HG02571 (cell line): Measurements from ENCODE around the gene AGRN.
A peak's percentile ranks its signal among the peaks of the same experiment; 100 is the strongest.
"Not testable (repeated sequence)": the region's sequence is repeated elsewhere in the genome, so short reads cannot be mapped to it uniquely, and the experiment has no call there.

Source experiments
- ATAC-seq: cut with Tn5 transposase; IDR thresholded peaks from one replicate; pipeline ENCODE4 v1.9.1; 2021; ENCODE audit warnings: mild to moderate bottlenecking, moderate library complexity; ENCODE audit not compliant: unreplicated experiment

AGRN gene

DNA sequence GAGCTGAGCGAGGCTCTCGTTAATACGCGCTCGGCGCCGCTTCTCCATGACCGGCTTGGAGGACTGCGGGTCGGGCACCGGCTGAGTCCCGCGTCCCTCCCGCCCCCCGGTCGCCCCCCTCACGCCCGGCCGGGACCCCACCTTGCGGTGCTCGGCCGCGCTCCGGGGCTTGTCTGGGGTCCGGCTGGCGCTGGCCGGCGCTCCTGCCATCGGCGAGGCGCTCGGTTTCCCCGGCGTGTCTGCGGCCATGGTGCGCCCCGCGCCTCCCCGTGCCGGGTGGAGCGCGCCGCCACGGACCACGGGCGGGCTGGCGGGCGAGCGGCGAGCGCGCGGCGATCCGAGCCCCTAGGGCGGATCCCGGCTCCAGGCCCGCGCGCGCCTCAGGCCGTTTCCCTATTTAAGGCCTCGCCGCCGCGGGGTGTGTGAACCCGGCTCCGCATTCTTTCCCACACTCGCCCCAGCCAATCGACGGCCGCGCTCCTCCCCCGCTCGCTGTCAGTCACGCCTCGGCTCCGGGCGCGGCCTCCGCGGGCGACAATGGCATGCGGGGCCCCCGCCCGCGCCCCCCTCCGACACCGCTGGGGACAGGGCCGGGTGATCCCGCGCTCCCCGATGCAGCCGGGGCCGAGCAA is 20.1 kb upstream of the AGRN start, which contains the start of gene HES4:
HES4 (minus strand) TSS at position 373 of the 632 bp plus-strand sequence; CDS start at position 249, 124 bp downstream.
- no peak for ATAC-seq

DNA sequence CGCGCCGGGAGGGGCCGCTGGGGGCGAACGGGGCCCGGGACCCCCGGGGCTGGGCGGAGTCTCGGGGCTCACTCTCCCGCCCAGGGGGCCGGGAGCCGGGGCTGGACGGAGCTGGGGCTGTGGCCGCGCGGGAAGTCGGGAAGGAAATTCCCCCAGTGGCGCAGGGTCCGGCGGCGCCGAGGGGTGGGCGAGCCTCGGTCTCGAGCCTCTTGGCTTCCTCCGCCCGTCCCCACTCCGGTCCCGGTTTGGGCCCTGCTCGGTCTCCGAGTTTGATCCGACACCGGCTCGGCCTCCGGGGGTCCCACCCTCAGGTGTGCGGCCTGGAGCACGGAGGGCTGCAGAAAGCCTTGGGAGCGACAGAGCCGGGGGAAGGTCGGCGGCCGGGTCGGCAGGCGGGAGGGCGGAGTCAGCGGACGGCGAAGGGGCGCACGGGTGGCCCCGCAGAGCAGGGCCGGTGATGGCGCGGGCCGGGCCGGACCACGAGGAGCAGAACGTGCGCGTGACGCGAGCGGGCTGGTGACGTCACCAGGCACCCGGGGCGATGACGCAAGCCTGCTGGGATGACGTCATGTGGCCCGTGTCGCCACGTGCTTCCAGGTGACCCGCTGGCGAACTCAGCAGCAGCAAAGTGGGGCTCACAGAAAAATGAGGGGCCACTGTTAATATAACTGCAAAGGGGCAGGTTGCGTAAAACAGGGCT is 19.4 kb upstream of the AGRN start:
- ATAC-seq: no peak

DNA sequence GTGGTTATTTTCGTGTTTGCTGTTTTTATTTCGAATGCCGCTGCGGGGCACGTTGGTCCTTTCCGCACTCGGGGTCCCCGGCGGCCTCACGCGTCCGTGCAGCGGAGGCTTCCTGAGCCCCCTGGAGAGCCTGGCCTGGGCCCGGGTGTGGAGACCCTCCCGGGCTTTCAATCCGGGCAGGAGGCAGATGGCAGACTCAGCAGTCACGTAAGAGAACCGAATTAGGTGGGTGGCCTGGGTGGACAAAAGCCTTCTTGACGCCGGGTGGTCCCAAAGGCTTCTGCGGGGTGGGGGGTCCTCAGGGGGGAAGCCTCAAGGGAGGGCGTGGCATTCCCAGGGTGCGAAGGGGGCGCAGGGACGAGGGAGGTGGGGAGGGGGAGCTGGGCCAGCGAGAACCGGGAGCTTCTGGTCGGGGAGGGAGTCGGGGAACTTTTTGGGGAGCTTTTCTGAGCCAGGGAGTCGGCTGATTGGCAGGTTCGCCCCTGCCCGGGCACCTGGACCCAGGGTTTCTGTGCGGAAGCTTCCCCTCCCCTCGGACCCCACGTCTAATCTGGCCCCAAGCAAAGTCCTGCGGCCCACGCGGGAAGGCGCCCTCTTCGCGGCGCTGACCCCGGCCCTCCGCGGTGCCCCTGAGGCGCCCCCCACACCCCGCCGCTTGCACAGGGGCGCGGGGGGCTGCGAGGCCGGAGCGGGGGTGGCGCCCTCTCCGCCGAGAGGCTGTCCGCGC is 18.7 kb upstream of the AGRN start:
- no peak for ATAC-seq

DNA sequence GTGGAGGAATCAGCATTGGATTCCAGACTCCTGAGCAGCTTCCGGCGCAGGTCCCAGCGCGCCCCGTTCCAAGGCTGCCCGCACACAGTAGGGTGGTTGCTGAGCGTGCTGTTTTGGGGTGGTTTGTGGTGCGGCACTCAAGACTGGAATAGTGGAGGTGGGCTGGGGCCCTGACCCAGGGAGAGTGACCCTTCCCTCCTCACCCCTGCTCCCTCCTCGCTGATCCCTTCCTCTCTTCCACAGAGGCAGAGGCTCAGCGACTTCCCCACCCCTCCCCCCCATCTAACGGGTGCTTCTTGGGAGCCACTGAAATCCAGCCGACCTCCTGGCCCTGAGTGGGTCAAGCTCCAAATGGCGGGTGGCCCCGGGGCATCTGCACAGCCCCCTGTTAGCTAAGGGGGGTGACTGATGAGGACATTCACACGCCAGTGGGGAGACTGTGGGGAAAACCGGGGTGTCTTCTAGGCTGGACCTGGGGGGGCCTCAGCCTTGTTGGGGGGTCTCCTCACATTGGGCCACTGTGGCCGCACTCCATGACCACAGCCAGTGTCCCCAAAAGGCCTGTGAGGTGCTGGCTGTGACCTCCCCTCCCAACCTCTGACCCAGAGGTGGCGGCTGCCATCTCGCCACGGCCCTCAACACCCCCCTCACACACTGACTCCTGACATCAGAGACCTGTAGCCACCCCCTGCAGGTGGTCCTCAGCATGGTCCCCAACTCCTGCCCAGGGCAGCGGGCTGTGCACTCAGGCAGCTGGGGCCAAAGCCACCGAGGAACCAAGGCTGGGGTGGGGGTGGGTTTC is 16.1 kb upstream of the AGRN start:
- ATAC-seq: no peak

DNA sequence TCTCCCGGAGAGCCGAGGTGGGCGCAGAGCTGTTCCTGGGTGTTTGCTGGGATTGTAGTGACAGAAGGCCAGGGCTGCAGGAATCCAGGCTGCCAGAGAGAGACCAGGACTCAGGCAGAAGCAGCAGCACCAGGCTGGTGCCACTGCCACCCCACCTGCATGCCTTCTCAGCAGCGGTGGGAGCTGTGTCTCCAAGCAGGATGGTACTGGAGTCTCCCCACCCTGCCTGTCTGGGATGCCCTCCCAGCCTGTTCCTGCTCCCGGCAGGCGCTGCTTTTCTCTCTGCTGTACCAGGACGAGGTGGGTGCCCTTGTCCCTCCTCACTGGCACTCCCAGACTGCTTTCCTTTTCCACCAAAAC is 15.5 kb upstream of the AGRN start:
- no peak for ATAC-seq

DNA sequence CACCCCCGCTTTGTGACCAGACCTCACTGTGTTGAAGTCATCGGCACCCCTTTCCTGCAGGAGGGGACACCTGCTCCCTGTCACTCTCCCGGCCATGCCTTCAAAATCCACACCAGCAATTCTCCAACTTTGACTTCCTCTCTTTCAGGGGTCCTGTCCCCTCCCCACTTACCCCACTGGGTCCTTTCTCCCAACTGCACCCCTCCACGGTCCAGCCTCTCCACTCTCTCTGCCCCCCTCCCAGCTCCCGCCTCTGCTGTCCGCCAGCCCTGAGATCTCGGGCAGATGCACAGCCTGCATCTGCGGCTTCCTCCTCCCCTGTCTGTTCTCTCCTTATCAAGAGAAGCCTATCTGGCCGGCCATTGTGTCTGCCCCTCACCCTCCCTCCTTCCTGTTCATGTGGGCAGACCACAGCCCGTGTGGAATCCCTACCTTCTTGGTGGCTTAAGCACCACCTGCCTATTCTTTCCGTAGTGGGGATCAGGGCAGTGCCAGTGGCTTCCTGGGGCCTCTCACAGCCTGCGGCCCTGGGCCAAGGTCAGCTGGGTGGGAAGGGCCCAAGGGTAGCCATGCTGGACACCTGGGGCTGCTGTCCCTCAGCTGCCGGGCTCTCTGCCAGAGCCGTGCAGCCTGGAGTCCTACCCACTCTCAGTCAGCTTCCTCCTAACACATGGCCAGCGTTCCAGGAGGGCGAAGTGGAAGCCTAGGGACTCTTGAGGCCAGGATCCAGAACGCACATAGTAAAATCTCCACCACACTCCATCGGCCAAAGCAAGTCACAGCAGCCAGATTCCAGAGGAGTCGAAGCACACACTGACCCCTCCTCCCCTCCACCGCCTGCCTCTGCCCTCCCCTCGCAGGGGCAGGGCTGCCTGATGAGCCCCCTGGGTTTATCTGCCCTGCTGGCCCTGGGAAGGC is 14.9 kb upstream of the AGRN start:
- ATAC-seq: no peak

DNA sequence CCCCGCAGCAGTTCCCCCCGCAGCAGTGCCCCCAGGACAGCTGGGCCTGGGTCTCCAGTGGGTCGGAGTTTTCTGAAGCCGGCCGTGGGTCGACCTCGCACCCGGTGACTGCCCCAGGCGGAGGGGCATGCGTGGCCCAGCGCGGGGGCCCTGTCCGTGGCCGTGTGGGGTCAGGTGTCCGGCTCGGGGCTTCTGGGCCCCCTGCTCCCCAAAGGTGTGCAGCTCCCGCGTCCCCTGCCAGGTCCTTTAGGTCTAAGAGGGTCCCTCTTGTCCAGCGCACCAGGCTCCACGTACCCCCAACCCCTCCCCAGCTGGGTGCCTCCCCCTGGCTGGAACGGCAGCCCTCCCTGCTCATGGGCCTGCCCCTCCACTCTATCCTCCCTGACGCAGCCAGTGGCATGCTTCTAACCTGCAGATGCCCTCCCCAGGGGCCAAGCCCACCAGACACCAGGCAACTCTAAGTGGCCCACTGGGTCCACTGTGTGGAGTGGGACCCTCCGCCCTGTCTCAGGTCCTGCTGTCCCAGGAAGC is 14.1 kb upstream of the AGRN start:
- no peak for ATAC-seq

DNA sequence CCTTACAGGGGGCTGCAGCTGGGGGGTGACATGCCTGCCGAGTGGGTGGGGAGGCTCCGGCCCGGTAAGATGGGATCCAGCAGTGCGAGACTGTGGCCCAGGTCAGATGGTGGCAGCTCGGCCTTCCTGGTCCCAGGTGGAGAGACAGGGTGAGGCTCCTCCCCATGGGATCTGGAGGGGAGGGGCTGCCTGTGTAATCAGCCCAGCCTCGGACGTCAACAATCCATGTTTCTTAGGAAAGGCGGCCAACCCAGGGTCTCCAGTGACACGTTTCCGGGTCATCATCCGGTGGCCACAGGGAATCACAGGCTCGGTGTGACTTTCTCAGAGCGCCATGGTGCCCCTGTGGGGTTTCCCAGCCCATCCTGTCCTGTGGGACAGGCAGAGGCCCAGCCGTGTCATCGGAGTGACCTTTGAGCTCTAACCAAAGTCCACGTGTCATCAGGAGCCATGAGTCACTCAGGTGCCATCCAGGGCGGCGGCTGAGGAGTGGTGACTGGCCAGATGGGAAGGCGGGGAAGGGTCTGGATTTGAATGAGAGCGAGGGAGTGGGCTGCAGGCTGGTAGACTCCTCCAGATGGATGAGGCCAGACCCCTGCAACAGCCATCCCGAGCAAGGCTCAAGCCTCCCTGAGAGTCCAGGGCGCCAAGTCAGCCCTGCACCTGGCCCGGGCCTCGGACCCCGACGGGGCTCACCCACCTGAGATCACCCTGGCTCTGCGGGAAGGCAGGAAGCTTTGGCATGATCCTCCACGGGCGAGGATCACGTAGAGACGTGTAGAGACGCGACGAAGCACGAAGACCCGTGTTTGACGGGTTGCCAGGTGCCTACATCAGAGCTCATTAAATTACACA is 13.4 kb upstream of the AGRN start:
- no peak for ATAC-seq

DNA sequence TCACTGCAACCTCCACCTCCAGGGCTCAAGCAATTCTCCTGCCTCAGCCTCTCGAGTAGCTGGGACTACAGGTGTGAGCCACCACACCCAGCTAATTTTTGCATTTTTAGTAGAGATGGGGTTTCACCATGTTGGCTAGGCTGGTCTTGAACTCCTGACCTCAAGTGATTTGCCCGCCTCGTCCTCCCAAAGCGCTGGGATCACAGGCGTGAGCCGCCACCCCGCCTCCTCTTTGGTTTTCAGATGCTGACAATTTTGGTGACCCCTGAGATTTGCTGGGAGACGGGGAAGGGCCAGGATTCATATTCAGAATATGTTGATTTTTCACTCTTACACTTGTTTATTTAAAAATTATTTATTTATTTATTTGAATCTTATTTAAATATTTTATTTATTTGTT is 9.8 kb upstream of the AGRN start:
- not testable (repeated sequence) for ATAC-seq

DNA sequence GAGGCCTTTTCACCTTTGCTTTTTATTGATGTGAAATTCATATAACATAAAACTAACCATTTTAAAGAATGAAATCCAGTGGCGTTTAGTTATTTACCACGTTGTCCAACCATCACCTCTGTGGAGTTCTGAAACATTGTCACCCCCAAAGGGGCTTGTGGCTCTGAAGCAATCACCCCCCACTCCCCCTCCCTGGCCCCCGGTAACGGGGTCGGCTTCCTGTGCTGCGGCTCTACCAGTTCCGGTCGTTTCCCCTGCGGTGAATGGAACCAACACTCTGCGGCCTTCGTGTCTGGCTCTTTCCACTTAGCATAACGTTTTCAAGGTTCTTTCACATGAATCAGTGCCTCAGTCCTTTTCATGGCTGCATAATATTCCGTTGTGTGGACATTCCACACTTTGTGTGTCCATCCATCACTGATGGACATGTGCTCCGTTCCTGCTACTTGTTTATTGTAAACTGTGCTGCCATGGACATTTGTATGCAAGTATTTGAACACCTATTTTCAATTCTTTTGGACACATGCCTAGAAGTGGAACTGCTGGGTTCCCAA is 8.4 kb upstream of the AGRN start:
- ATAC-seq: no peak

DNA sequence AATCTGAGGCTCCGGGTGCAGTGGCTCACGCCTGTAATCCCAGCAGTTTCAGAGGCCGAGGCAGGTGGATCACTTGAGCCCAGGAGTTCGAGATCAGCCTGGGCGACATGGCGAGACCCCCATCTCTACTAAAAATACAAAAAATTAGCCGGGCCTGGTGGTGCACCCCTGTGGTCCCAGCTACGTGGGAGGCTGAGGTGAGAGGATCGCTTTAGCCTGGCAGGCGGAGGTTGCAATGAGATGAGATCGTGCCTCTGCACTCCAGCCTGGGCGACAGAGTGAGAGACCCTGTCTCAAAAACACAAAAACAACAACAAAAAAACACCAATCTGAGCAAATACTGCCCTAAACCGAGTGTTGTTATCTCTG is 7.2 kb upstream of the AGRN start:
- not testable (repeated sequence) for ATAC-seq

DNA sequence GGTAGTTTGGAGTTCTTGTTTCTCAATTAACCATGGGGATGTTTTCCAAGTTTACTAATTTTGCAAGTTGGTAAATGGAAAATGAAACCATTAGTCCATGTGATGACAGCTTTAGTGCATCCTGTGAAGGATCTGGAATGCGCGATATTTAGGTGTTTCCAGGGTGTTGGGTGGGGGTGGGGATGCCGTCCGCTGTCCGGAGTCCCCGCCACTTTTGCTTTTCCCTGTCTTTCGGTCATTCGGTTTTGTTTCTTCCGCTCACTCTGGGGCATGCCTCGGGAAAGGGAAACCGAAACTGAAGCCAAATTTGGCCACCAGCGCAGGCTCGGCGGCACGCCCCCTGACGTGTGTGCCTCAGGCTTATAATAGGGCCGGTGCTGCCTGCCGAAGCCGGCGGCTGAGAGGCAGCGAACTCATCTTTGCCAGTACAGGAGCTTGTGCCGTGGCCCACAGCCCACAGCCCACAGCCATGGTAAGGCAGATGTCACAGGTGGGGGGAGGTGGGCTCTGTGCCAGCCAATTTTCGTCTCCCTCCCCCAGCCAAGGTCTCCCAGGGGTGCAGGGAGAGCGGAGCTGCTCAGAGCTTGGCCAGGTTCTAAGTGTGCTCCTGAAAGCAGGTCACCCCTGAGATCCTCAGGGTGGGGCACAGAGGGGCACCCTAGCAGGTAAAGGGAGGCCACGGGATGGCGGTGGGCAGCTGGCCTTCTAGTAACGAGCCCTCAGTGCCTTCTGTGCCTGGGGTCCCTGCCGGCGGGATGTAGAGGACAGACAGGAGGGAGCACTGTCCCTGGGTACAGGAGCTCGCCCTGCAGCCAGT is 6.6 kb upstream of the AGRN start, which contains the start of gene ISG15:
ISG15 (plus strand) TSS at position 393 of the 817 bp plus-strand sequence; CDS start at position 470, 77 bp downstream.
- ATAC-seq: peak; percentile 72

DNA sequence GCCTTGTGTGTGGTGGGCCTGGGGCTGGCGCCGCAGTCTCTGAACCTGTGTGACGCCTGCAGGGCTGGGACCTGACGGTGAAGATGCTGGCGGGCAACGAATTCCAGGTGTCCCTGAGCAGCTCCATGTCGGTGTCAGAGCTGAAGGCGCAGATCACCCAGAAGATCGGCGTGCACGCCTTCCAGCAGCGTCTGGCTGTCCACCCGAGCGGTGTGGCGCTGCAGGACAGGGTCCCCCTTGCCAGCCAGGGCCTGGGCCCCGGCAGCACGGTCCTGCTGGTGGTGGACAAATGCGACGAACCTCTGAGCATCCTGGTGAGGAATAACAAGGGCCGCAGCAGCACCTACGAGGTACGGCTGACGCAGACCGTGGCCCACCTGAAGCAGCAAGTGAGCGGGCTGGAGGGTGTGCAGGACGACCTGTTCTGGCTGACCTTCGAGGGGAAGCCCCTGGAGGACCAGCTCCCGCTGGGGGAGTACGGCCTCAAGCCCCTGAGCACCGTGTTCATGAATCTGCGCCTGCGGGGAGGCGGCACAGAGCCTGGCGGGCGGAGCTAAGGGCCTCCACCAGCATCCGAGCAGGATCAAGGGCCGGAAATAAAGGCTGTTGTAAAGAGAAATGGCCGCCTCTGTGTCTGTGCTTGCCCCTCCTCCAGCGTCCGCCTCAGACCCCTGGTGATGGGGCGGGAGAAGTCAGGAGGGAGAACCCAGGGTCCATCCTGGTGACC is 5.8 kb upstream of the AGRN start:
- no peak for ATAC-seq

DNA sequence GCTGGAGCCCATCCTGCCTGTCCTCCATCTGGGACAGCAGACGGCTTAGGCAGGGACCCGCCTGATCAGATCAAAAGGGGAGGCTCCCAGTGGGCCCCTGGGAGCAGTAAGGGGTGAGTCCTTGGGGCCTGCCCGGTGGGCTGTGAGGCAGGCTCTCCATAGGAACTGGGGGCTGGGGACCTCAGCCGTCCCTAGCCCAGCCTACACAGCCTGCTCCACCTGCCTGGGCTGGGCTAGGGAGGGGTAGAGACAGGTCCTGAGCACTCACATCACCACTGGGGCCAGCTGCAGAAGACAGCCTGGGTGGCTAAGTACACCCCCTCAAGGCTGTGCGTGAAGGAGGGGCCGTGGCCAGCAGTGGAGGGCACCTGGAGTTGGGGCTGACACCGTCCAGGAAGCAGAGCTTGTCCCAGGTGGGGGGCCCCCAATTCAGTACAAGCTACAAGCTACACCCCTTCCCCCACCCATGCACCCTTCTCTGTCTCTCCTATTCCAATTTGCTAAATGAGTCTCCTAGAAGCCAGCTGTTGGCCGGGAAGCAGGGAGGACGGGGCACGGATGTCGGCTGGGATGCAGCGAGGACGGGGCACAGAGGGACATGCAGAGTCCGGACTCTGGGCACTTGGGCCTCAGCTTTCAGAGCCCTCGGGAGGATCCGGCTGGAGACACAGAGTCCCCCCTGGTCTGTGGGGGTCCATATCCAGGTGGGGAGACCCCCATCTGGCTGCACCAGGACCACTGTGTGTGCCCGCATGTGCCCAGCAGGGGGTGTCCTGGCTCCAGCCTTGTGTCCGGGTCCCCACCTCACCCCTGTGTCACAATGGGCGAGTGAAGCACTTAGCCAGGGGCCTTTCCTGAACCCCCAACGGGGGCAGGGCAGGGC is 4.9 kb upstream of the AGRN start:
- no peak for ATAC-seq

DNA sequence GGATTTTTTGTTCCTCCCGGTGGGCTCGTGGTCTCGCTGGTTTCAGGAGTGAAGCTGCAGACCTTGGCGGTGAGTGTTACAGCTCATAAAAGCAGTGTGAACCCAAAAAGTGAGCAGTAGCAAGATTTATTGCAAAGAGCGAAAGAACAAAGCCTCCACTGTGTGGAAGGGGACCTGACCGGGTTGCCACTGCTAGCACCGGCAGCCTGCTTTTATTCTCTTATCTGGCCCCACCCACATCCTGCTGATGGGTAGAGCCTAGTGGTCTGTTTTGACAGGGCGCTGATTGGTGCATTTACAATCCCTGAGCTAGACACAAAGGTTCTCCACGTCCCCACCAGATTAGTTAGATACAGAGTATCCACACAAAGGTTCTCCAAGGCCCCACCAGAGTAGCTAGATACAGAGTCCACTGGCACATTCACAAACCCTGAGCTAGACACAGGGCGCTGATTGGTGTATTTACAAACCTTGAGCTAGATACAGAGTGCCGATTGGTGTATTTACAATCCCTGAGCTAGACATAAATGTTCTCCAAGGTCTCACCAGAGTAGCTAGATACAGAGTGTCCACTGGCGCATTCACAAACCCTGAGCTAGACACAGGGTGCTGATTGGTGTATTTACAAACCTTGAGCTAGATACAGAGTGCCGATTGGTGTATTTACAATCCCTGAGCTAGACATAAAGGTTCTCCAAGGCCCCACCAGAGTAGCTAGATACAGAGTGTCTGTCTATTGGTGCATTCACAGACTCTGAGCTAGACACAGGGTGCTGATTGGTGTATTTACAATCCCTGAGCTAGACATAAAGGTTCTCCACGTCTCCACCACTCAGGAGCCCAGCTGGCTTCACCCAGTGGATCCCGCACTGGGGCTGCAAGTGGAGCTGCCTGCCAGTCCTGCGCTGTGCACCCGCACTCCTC is 2.3 kb upstream of the AGRN start:
- ATAC-seq: not testable (repeated sequence)
